Measurements from ENCODE around the gene RIMBP2. TPM values are rescaled to one million over a fixed set of nuclear protein-coding genes. Genes with fewer than 3 reads are reported as not detected.

The RIMBP2 gene
- total and polyA plus RNA-seq, 2 experiments from 2014 or later, result 0.31 to 0.37 TPM

GRCh38 chr12:130458341-130458740 lies 257.8 kb downstream of the RIMBP2 start:
- Mint-ChIP-seq H3K4me3 (no peak overlapping the region), H3K9me3 (peaks cover 87% of the 10 kb centered on the region), H3K36me3 (ENCODE audit: low read depth) (peaks cover 24% of the 10 kb centered on the region), H3K27ac (no peak overlapping the region), H3K4me1 (no peaks in the 10 kb centered on the region), H3K27me3 (ENCODE audit: insufficient read depth, low read depth, poor library complexity) (peaks cover 5% of the 10 kb centered on the region)
- H3K27me3 ChIP-seq (ENCODE audit: insufficient read depth), result no peaks in the 10 kb centered on the region
- no peak overlapping the region for H3K4me2 ChIP-seq
- no peak overlapping the region for H2AFZ ChIP-seq
- H3K4me1 ChIP-seq (ENCODE audit: insufficient read depth), result no peaks in the 10 kb centered on the region
- no peaks in the 10 kb centered on the region for H3K79me2 ChIP-seq (replicated peaks; ENCODE audit: insufficient read depth)
- H4K20me1 ChIP-seq (replicated peaks; ENCODE audit: insufficient read depth), result no peaks in the 10 kb centered on the region
- H3F3A ChIP-seq (replicated peaks; ENCODE audit: low read depth), result no peaks in the 10 kb centered on the region
- H3K36me3 ChIP-seq (ENCODE audit: insufficient read depth), result no peaks in the 10 kb centered on the region
- H3K27ac ChIP-seq (ENCODE audit: low read depth), result no peak overlapping the region
- TF ChIP-seq ZNF114 (CRISPR knock-in tag; IDR thresholded peaks at IDR 0.05) (no peak), STAT1 (IDR thresholded peaks at IDR 0.05; ENCODE audit: unreplicated experiment) (no peak), JUNB (IDR thresholded peaks at IDR 0.05; ENCODE audit: unreplicated experiment) (no peak), NANOG (IDR thresholded peaks at IDR 0.05; ENCODE audit: borderline replicate concordance) (no peak), REST (IDR thresholded peaks at IDR 0.05; ENCODE audit: unreplicated experiment) (no peak), EZH2 (IDR thresholded peaks at IDR 0.05; ENCODE audit: low read depth, unreplicated experiment) (no peak), ETS1 (IDR thresholded peaks at IDR 0.05) (no peak), POLR2AphosphoS5 (IDR thresholded peaks at IDR 0.05; ENCODE audit: low read depth) (no peak), EZH2phosphoT487 (IDR thresholded peaks at IDR 0.05; ENCODE audit: unreplicated experiment) (no peak), ZNF331 (CRISPR knock-in tag; IDR thresholded peaks at IDR 0.05; ENCODE audit: low read depth) (no peak), CREB1 (CRISPR knock-in tag; IDR thresholded peaks at IDR 0.05; ENCODE audit: low read depth) (no peak)
- TF ChIP-seq, protein P1, sequence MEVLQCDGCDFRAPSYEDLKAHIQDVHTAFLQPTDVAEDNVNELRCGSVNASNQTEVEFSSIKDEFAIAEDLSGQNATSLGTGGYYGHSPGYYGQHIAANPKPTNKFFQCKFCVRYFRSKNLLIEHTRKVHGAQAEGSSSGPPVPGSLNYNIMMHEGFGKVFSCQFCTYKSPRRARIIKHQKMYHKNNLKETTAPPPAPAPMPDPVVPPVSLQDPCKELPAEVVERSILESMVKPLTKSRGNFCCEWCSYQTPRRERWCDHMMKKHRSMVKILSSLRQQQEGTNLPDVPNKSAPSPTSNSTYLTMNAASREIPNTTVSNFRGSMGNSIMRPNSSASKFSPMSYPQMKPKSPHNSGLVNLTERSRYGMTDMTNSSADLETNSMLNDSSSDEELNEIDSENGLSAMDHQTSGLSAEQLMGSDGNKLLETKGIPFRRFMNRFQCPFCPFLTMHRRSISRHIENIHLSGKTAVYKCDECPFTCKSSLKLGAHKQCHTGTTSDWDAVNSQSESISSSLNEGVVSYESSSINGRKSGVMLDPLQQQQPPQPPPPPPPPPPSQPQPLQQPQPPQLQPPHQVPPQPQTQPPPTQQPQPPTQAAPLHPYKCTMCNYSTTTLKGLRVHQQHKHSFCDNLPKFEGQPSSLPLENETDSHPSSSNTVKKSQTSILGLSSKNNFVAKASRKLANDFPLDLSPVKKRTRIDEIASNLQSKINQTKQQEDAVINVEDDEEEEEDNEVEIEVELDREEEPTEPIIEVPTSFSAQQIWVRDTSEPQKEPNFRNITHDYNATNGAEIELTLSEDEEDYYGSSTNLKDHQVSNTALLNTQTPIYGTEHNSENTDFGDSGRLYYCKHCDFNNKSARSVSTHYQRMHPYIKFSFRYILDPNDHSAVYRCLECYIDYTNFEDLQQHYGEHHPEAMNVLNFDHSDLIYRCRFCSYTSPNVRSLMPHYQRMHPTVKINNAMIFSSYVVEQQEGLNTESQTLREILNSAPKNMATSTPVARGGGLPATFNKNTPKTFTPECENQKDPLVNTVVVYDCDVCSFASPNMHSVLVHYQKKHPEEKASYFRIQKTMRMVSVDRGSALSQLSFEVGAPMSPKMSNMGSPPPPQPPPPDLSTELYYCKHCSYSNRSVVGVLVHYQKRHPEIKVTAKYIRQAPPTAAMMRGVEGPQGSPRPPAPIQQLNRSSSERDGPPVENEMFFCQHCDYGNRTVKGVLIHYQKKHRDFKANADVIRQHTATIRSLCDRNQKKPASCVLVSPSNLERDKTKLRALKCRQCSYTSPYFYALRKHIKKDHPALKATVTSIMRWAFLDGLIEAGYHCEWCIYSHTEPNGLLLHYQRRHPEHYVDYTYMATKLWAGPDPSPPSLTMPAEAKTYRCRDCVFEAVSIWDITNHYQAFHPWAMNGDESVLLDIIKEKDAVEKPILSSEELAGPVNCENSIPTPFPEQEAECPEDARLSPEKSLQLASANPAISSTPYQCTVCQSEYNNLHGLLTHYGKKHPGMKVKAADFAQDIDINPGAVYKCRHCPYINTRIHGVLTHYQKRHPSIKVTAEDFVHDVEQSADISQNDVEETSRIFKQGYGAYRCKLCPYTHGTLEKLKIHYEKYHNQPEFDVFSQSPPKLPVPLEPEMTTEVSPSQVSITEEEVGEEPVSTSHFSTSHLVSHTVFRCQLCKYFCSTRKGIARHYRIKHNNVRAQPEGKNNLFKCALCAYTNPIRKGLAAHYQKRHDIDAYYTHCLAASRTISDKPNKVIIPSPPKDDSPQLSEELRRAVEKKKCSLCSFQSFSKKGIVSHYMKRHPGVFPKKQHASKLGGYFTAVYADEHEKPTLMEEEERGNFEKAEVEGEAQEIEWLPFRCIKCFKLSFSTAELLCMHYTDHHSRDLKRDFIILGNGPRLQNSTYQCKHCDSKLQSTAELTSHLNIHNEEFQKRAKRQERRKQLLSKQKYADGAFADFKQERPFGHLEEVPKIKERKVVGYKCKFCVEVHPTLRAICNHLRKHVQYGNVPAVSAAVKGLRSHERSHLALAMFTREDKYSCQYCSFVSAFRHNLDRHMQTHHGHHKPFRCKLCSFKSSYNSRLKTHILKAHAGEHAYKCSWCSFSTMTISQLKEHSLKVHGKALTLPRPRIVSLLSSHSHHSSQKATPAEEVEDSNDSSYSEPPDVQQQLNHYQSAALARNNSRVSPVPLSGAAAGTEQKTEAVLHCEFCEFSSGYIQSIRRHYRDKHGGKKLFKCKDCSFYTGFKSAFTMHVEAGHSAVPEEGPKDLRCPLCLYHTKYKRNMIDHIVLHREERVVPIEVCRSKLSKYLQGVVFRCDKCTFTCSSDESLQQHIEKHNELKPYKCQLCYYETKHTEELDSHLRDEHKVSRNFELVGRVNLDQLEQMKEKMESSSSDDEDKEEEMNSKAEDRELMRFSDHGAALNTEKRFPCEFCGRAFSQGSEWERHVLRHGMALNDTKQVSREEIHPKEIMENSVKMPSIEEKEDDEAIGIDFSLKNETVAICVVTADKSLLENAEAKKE (CRISPR knock-in tag; IDR thresholded peaks at IDR 0.05), result no peak
- TF ChIP-seq, protein P2, sequence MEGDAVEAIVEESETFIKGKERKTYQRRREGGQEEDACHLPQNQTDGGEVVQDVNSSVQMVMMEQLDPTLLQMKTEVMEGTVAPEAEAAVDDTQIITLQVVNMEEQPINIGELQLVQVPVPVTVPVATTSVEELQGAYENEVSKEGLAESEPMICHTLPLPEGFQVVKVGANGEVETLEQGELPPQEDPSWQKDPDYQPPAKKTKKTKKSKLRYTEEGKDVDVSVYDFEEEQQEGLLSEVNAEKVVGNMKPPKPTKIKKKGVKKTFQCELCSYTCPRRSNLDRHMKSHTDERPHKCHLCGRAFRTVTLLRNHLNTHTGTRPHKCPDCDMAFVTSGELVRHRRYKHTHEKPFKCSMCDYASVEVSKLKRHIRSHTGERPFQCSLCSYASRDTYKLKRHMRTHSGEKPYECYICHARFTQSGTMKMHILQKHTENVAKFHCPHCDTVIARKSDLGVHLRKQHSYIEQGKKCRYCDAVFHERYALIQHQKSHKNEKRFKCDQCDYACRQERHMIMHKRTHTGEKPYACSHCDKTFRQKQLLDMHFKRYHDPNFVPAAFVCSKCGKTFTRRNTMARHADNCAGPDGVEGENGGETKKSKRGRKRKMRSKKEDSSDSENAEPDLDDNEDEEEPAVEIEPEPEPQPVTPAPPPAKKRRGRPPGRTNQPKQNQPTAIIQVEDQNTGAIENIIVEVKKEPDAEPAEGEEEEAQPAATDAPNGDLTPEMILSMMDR (conservative IDR thresholded peaks at IDR 0.05; ENCODE audit: low read depth in 2 of 2), result no peak
- no peak for ATAC-seq
- no peak overlapping the region for H3K4me3 ChIP-seq
- H3K9me2 ChIP-seq (ENCODE audit: insufficient read depth), result no peaks in the 10 kb centered on the region
- DNase-seq (ENCODE audit: low spot score), result no peak
